NCI-H460 (cell line): ENCODE data around the gene KISS1. TPM values are rescaled to one million over a fixed set of nuclear protein-coding genes. Genes with fewer than 3 reads are reported as not detected.
"Not testable (repeated sequence)": the region's sequence is repeated elsewhere in the genome, so short reads cannot be mapped to it uniquely, and the experiment has no call there.

Experiments used
- DNase-seq: peaks from one replicate; pipeline ENCODE4 v3.0.0-alpha.2; 2016; ENCODE audit warnings: low read depth; ENCODE audit errors: extremely low read depth
- polyA plus RNA-seq: library from polyadenylated mRNA; depleted of rRNA; stranded (reverse); fragments of >200 nt; gene quantifications from 2 replicates; pipeline ENCODE4 v1.2.3, GENCODE V29; 2014; cell fraction: nucleus; rRNA removed
- total RNA-seq: library from RNA; depleted of rRNA; stranded (reverse); fragments of >200 nt; shearing (Covaris generic); gene quantifications from 2 replicates; pipeline ENCODE4 v1.2.3, GENCODE V29; 2014; rRNA removed

KISS1 gene
- not detected in 2 replicates for total RNA-seq
- not detected in 2 replicates for polyA plus RNA-seq

- DNase-seq, result no peak
Observed at GRCh38 chr1:204196068-204196795, at the start of gene KISS1. TSS of gene KISS1 (minus strand) at chr1:204196491. CDS start at chr1:204192876, 3,615 bp downstream.

GRCh38 chr1:204242920-204243319 is 46.6 kb upstream of the KISS1 start:
- DNase-seq, result no peak

- DNase-seq, result no peak
Observed at GRCh38 chr1:204241914-204242313, 45.6 kb upstream of the KISS1 start.

- no peak for DNase-seq
Observed at GRCh38 chr1:204241050-204241449, 44.8 kb upstream of the KISS1 start.

- DNase-seq, result no peak
Observed at GRCh38 chr1:204240233-204240632, 43.9 kb upstream of the KISS1 start.

GRCh38 chr1:204239401-204239800 is 43.1 kb upstream of the KISS1 start:
- DNase-seq, result not testable (repeated sequence)

GRCh38 chr1:204238520-204238919 is 42.2 kb upstream of the KISS1 start:
- not testable (repeated sequence) for DNase-seq

GRCh38 chr1:204237515-204237914 is 41.2 kb upstream of the KISS1 start:
- DNase-seq, result not testable (repeated sequence)

- DNase-seq, result no peak
Observed at GRCh38 chr1:204232526-204232925, 36.2 kb upstream of the KISS1 start.

- DNase-seq, result no peak
Observed at GRCh38 chr1:204230211-204230610, 33.9 kb upstream of the KISS1 start.

- no peak for DNase-seq
Observed at GRCh38 chr1:204228896-204229295, 32.6 kb upstream of the KISS1 start.

- DNase-seq, result no peak
Observed at GRCh38 chr1:204227996-204228785, 31.9 kb upstream of the KISS1 start.

- DNase-seq, result no peak
Observed at GRCh38 chr1:204227351-204227750, 31.1 kb upstream of the KISS1 start.

- DNase-seq, result no peak
Observed at GRCh38 chr1:204225841-204226735, 29.8 kb upstream of the KISS1 start.

GRCh38 chr1:204224655-204225054 is 28.4 kb upstream of the KISS1 start:
- DNase-seq, result no peak

- DNase-seq, result no peak
Observed at GRCh38 chr1:204223129-204223860, 27.0 kb upstream of the KISS1 start.

- no peak for DNase-seq
Observed at GRCh38 chr1:204222764-204223055, 26.4 kb upstream of the KISS1 start.

GRCh38 chr1:204222006-204222763 is 25.9 kb upstream of the KISS1 start:
- no peak for DNase-seq

- DNase-seq, result no peak
Observed at GRCh38 chr1:204221271-204221670, 25.0 kb upstream of the KISS1 start.
